K562 (cell line): ENCODE data around the gene MADCAM1.

Experiments used
- EZH2 ChIP-seq: IDR thresholded peaks from 2 replicates; pipeline ENCODE4 v1.6.1; 2012; ENCODE audit warnings: low read depth, mild to moderate bottlenecking, inconsistent platforms, low read length, borderline replicate concordance
- NFIC ChIP-seq: fragments of 450-650 bp; IDR thresholded peaks from 2 replicates; pipeline ENCODE4 v1.6.1; 2017; ENCODE audit warnings: mild to moderate bottlenecking, inconsistent platforms
- PHF8 ChIP-seq: fragments of 200-600 bp; sonication (generic); IDR thresholded peaks from 2 replicates; pipeline ENCODE4 v1.6.1; 2012; ENCODE audit warnings: mixed run types, mild to moderate bottlenecking, inconsistent platforms, low read length, moderate library complexity, borderline replicate concordance
- RAD21 ChIP-seq, 2 experiments: fragments of 250-450 bp in 1 of 2; fragments of 450-650 bp in 1 of 2; sonication (Bioruptor Pico) in 1 of 2; formaldehyde crosslinking in 1 of 2; IDR thresholded peaks in 1 of 2; conservative IDR thresholded peaks in 1 of 2; 2 replicates each; pipeline versions ENCODE4 v1.4.0 to v1.8.0; 2020 to 2022; ENCODE audit warnings: mild to moderate bottlenecking in 2 of 2, moderate library complexity in 1 of 2
- SMAD1 ChIP-seq: fragments of 150-350 bp; IDR thresholded peaks from 2 replicates; pipeline ENCODE4 v1.6.1; 2014; ENCODE audit warnings: low read length, low read depth; ENCODE audit not compliant: partially characterized antibody
- ZFX ChIP-seq: sonication (generic); formaldehyde crosslinking; IDR thresholded peaks from 2 replicates; pipeline ENCODE4 v1.8.0; 2022; ENCODE audit warnings: mild to moderate bottlenecking, missing genetic modification reagents, moderate library complexity
- TF ChIP-seq, protein P1 (sequence below): sonication (generic); formaldehyde crosslinking; IDR thresholded peaks from 2 replicates; pipeline ENCODE4 v1.8.0; 2022; ENCODE audit warnings: mild to moderate bottlenecking, missing genetic modification reagents
- TF ChIP-seq, protein P2 (sequence below): sonication (generic); formaldehyde crosslinking; IDR thresholded peaks from 2 replicates; pipeline ENCODE4 v1.8.0; 2023; ENCODE audit warnings: mild to moderate bottlenecking, missing genetic modification reagents

DNA sequence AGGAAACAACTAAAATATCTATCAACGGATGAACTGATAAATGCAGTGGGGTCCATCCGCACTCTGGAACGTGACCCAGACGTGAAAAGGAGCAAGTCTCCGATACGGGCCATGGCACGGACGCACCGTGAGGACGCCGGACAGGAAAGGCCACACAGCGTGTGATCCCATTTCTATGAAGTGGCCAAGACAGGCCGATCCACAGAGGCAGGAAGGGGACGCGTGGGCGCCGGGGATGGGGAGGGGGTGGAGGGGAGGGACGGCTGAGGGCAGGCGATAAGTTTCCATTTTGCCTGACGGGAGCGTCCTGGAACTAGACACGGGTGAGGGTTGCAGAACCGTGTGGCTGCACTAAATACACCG, 49.2 kb upstream of the MADCAM1 start:
- TF ChIP-seq EZH2 (no peak), NFIC (no peak), SMAD1 (no peak), RAD21 (CRISPR knock-in tag; conservative IDR thresholded peaks at IDR 0.05 in 1 of 2, IDR thresholded peaks at IDR 0.05 in 1 of 2) (no peak), PHF8 (no peak), ZFX (CRISPR knock-in tag) (no peak)
- TF ChIP-seq, protein P1, sequence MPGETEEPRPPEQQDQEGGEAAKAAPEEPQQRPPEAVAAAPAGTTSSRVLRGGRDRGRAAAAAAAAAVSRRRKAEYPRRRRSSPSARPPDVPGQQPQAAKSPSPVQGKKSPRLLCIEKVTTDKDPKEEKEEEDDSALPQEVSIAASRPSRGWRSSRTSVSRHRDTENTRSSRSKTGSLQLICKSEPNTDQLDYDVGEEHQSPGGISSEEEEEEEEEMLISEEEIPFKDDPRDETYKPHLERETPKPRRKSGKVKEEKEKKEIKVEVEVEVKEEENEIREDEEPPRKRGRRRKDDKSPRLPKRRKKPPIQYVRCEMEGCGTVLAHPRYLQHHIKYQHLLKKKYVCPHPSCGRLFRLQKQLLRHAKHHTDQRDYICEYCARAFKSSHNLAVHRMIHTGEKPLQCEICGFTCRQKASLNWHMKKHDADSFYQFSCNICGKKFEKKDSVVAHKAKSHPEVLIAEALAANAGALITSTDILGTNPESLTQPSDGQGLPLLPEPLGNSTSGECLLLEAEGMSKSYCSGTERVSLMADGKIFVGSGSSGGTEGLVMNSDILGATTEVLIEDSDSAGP (CRISPR knock-in tag) = no peak
- TF ChIP-seq, protein P2, sequence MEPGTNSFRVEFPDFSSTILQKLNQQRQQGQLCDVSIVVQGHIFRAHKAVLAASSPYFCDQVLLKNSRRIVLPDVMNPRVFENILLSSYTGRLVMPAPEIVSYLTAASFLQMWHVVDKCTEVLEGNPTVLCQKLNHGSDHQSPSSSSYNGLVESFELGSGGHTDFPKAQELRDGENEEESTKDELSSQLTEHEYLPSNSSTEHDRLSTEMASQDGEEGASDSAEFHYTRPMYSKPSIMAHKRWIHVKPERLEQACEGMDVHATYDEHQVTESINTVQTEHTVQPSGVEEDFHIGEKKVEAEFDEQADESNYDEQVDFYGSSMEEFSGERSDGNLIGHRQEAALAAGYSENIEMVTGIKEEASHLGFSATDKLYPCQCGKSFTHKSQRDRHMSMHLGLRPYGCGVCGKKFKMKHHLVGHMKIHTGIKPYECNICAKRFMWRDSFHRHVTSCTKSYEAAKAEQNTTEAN (CRISPR knock-in tag) = no peak
